IMR-90 (cell line): Measurements from ENCODE around the gene PTPRCAP. TPM values are rescaled to one million over a fixed set of nuclear protein-coding genes. Genes with fewer than 3 reads are reported as not detected.

Source experiments
- ATAC-seq: fragments of 200-7000 bp; cut with Tn5 transposase; 2 replicates; pipeline ENCODE4 v1.9.1; 2020; ENCODE audit warnings: low read depth, mild to moderate bottlenecking, moderate library complexity
- BruUV-seq: library from RNA; stranded (reverse); fragments of 400-500 nt; replicated peaks from 2 replicates; lab custom pipeline; 2021; lab: Mats Ljungman, UMichigan
- CTCF ChIA-PET: fragments of 300-600 bp; formaldehyde crosslinking; extraction: SDS; loops from one replicate; lab custom pipeline; 2021; ENCODE audit warnings: antibody characterized with exemption; lab: Yijun Ruan, JAX
- POLR2A ChIA-PET: fragments of 300-600 bp; sonication (Branson Sonifier 250); formaldehyde crosslinking; loops from one replicate; lab custom pipeline; 2022; ENCODE audit warnings: antibody characterized with exemption; ENCODE audit not compliant: unreplicated experiment; lab: Charles Lee
- DNase-seq: peaks from one replicate; pipeline ENCODE4 v3.0.0; 2013
- H2AFZ ChIP-seq: replicated peaks from 2 replicates; pipeline ENCODE3; 2013; ENCODE audit warnings: low read length, mild to moderate bottlenecking; ENCODE audit not compliant: poor library complexity
- H2AK5ac ChIP-seq: 2 replicates; pipeline ENCODE4 v1.6.1; 2013; ENCODE audit warnings: low read depth, low read length, inconsistent platforms
- H2AK9ac ChIP-seq: replicated peaks from 2 replicates; pipeline ENCODE3; 2013; ENCODE audit warnings: mild to moderate bottlenecking, low read depth, low read length, moderate library complexity; ENCODE audit not compliant: poor library complexity
- H2BK120ac ChIP-seq: 2 replicates; pipeline ENCODE4 v1.6.1; 2013; ENCODE audit warnings: low read depth, low read length, inconsistent platforms
- H2BK15ac ChIP-seq: 3 replicates; pipeline ENCODE4 v1.6.1; 2013; ENCODE audit warnings: low read depth, low read length, inconsistent platforms
- H2BK20ac ChIP-seq: 2 replicates; pipeline ENCODE4 v1.6.1; 2013; ENCODE audit warnings: low read depth, mild to moderate bottlenecking, inconsistent platforms, low read length, moderate library complexity
- H2BK5ac ChIP-seq: 2 replicates; pipeline ENCODE4 v1.6.1; 2013; ENCODE audit warnings: mild to moderate bottlenecking, low read depth, low read length, inconsistent platforms; ENCODE audit not compliant: poor library complexity, severe bottlenecking
- H3K14ac ChIP-seq: replicated peaks from 2 replicates; pipeline ENCODE4 v1.6.1; 2013; ENCODE audit warnings: low read depth, low read length, inconsistent platforms
- H3K18ac ChIP-seq: 2 replicates; pipeline ENCODE4 v1.6.1; 2013; ENCODE audit warnings: low read depth, low read length, control low read depth
- H3K23ac ChIP-seq: 2 replicates; pipeline ENCODE4 v1.6.1; 2013; ENCODE audit warnings: low read depth, low read length, inconsistent platforms
- H3K27ac ChIP-seq: 2 replicates; pipeline ENCODE4 v1.5.1; 2013; ENCODE audit warnings: mild to moderate bottlenecking, control low read depth, low read length; ENCODE audit not compliant: insufficient read depth
- H3K27me3 ChIP-seq: 2 replicates; pipeline ENCODE4 v1.6.1; 2013; ENCODE audit warnings: low read length; ENCODE audit not compliant: control insufficient read depth, insufficient read depth
- H3K36me3 ChIP-seq: 2 replicates; pipeline ENCODE4 v1.6.1; 2013; ENCODE audit warnings: low read length, mixed read lengths; ENCODE audit not compliant: control insufficient read depth, insufficient read depth
- H3K4ac ChIP-seq: 2 replicates; pipeline ENCODE4 v1.6.1; 2013; ENCODE audit warnings: low read depth, low read length, inconsistent platforms
- H3K4me1 ChIP-seq: 2 replicates; pipeline ENCODE4 v1.6.1; 2013; ENCODE audit warnings: low read length, mixed read lengths; ENCODE audit not compliant: control insufficient read depth, insufficient read depth
- H3K4me2 ChIP-seq: 2 replicates; pipeline ENCODE4 v1.6.1; 2013; ENCODE audit warnings: low read depth, mild to moderate bottlenecking, control low read depth, low read length, moderate library complexity
- H3K4me3 ChIP-seq: 2 replicates; pipeline ENCODE4 v1.5.1; 2013; ENCODE audit warnings: low read depth, mild to moderate bottlenecking, control low read depth, low read length, moderate library complexity; ENCODE audit not compliant: insufficient read depth
- H3K56ac ChIP-seq: 2 replicates; pipeline ENCODE4 v1.6.1; 2013; ENCODE audit warnings: low read length, inconsistent platforms; ENCODE audit not compliant: insufficient read depth; ENCODE audit errors: extremely low read depth
- H3K79me1 ChIP-seq, 2 experiments: 2 replicates each; pipeline ENCODE4 v1.6.1; 2013; ENCODE audit warnings: low read length in 2 of 2, inconsistent platforms in 1 of 2, low read depth in 1 of 2
- H3K9ac ChIP-seq: 2 replicates; pipeline ENCODE4 v1.6.1; 2013; ENCODE audit warnings: low read depth, low read length, control low read depth
- H3K9me1 ChIP-seq: 2 replicates; pipeline ENCODE4 v1.6.1; 2013; ENCODE audit warnings: low read length, inconsistent platforms; ENCODE audit not compliant: insufficient read depth
- H3K9me3 ChIP-seq: 2 replicates; pipeline ENCODE4 v1.6.1; 2013; ENCODE audit warnings: low read length; ENCODE audit not compliant: control insufficient read depth, insufficient read depth
- H4K20me1 ChIP-seq: 2 replicates; pipeline ENCODE4 v1.6.1; 2013; ENCODE audit warnings: low read length, inconsistent platforms; ENCODE audit not compliant: insufficient read depth
- H4K5ac ChIP-seq: 2 replicates; pipeline ENCODE4 v1.6.1; 2013; ENCODE audit warnings: mild to moderate bottlenecking, low read depth, low read length, control low read depth
- H4K8ac ChIP-seq, 2 experiments: 2 replicates each; pipeline ENCODE4 v1.6.1; 2013; ENCODE audit warnings: low read depth in 2 of 2, low read length in 2 of 2, control low read depth in 1 of 2, inconsistent platforms in 1 of 2
- H4K91ac ChIP-seq: 2 replicates; pipeline ENCODE4 v1.6.1; 2013; ENCODE audit warnings: low read depth, low read length, inconsistent platforms; ENCODE audit not compliant: insufficient read depth
- BHLHE40 ChIP-seq: fragments of 150-350 bp; IDR thresholded peaks from 2 replicates; pipeline ENCODE4 v1.6.1; 2016; ENCODE audit warnings: mild to moderate bottlenecking, low read depth, low read length
- CEBPB ChIP-seq: IDR thresholded peaks from 2 replicates; pipeline ENCODE4 v1.6.1; 2012; ENCODE audit warnings: low read depth, low read length, improper control_type of control experiment
- CHD1 ChIP-seq: IDR thresholded peaks from 2 replicates; pipeline ENCODE4 v1.6.1; 2012; ENCODE audit warnings: low read depth, low read length, improper control_type of control experiment
- CTCF ChIP-seq: conservative IDR thresholded peaks from 2 replicates; pipeline ENCODE4 v1.5.1; 2012; ENCODE audit warnings: mild to moderate bottlenecking, low read depth, low read length, improper control_type of control experiment
- ELK1 ChIP-seq: fragments of 150-350 bp; IDR thresholded peaks from 2 replicates; pipeline ENCODE4 v1.6.1; 2016; ENCODE audit warnings: low read depth, mild to moderate bottlenecking, low read length, moderate library complexity, borderline replicate concordance
- MAZ ChIP-seq: IDR thresholded peaks from 2 replicates; pipeline ENCODE4 v1.6.1; 2012; ENCODE audit warnings: low read depth, mild to moderate bottlenecking, low read length, improper control_type of control experiment, moderate library complexity, borderline replicate concordance
- RAD21 ChIP-seq: IDR thresholded peaks from 2 replicates; pipeline ENCODE4 v1.6.1; 2012; ENCODE audit warnings: low read length, improper control_type of control experiment
- RCOR1 ChIP-seq: IDR thresholded peaks from 2 replicates; pipeline ENCODE4 v1.6.1; 2012; ENCODE audit warnings: mild to moderate bottlenecking, low read length, improper control_type of control experiment; ENCODE audit not compliant: insufficient replicate concordance
- SMC3 ChIP-seq: fragments of 150-350 bp; IDR thresholded peaks from 2 replicates; pipeline ENCODE4 v1.6.1; 2016; ENCODE audit warnings: low read depth, mild to moderate bottlenecking, antibody characterized with exemption, low read length, moderate library complexity
- WGBS, 2 experiments: methylation state at CpG; one replicate each; pipeline versions ENCODE4 v1.1.5 to v1.1.7; 2013; ENCODE audit warnings: missing lambda C conversion rate in 2 of 2; ENCODE audit not compliant: insufficient read length in 1 of 2; ENCODE audit errors: extremely low coverage in 2 of 2; 5-methylcytosine and 5-hydroxymethylcytosine counted together
- dilution Hi-C: fragments of 300-500 bp; cut with HindIII; formaldehyde crosslinking; loops from one replicate; pipeline ENCODE4 v1.14.3; 2018; ENCODE audit warnings: low sequenced_read_pairs; ENCODE audit not compliant: unreplicated experiment
- in situ Hi-C: fragments of 300-500 bp; cut with MboI; formaldehyde crosslinking; loops from 3 replicates; pipeline ENCODE4 v1.14.3; 2019; ENCODE audit warnings: low sequenced_read_pairs, inconsistent platforms, mixed read lengths
- intact Hi-C: fragments of 100-400 bp; cut with micrococcal nuclease; formaldehyde crosslinking; loops from 2 replicates; pipeline ENCODE4 v1.10.0; 2022
- polyA plus RNA-seq, 3 experiments: library from polyadenylated mRNA; depleted of rRNA; stranded (reverse); fragments of >200 nt; gene quantifications; 2 replicates each; pipeline ENCODE4 v1.2.3, GENCODE V29; 2012; ENCODE audit warnings: low replicate concordance in 1 of 3
- total RNA-seq: library from RNA; depleted of rRNA; stranded (reverse); fragments of >200 nt; gene quantifications from 2 replicates; pipeline ENCODE4 v1.2.3, GENCODE V29; 2012

The PTPRCAP gene
- total and polyA plus RNA-seq, 2 of the 4 experiments (the other 2 are of a cell fraction): 0.24 TPM; not detected in 1

GRCh38 chr11:67389477-67389876 lies 48.0 kb downstream of the PTPRCAP start:
- ChIA-PET POLR2A (no interaction called here), CTCF (no interaction called here)
- ATAC-seq (no peak), DNase-seq (no peak)
- Histone ChIP-seq H3K56ac (no peak overlapping the region), H4K20me1 (no peaks in the 10 kb centered on the region; the same call in 1 of the 2 replicates), H4K5ac (no peak overlapping the region), H3K36me3 (0 out of 2 replicates have a peak, but pooled peaks cover 2% of the 10 kb centered on the region), H2BK20ac (no peak overlapping the region), H4K91ac (no peak overlapping the region), H3K9me3 (no peaks in the 10 kb centered on the region), H3K4me1 (peaks cover 11% of the 10 kb centered on the region), H2BK120ac (no peak overlapping the region), H3K23ac (no peak overlapping the region), H2BK5ac (no peak overlapping the region), H3K4me3 (no peak overlapping the region), H3K27ac (no peak overlapping the region), H3K9ac (no peak overlapping the region), H3K4ac (no peak overlapping the region), H3K27me3 (no peaks in the 10 kb centered on the region; the same call in 1 of the 2 replicates), H3K18ac (no peak overlapping the region), H2AFZ (peak overlapping the region; percentile 40), H2AK9ac (no peak overlapping the region), H3K14ac (no peak overlapping the region), H3K4me2 (no peak overlapping the region), H2BK15ac (no peak overlapping the region), H3K9me1 (no peaks in the 10 kb centered on the region; the same call in 1 of the 2 replicates), H2AK5ac (no peak overlapping the region), H4K8ac (no peak overlapping the region), H3K79me1 (peaks cover 10 to 30% of the 10 kb centered on the region in 2 experiments; a peak in 3 of 4 replicates)
- dilution Hi-C loops (no loop called here), in situ Hi-C loops (no loop called here), intact Hi-C loops (no loop called here)
- no TSS peak for BruUV-seq
- no peak for TF ChIP-seq BHLHE40
- no peak for TF ChIP-seq RCOR1
- TF ChIP-seq MAZ: no peak
- TF ChIP-seq ELK1: no peak
- no peak for TF ChIP-seq CHD1
- TF ChIP-seq CTCF: peak; percentile 50
- TF ChIP-seq SMC3: peak; percentile 36; the same call in 1 of the 2 replicates
- TF ChIP-seq RAD21: peak; percentile 43
- TF ChIP-seq CEBPB: no peak
- 62% methylated on average over 3 of the region's 6 CpGs; no CpG with 5 or more reads in 1 of the 2 experiments for WGBS, 2 experiments
